Right lobe of liver (tissue), 4 donors: ENCODE measurements around the gene PPARGC1A.

Source experiments
- POLR2A ChIP-seq: fragments of 450-650 bp; IDR thresholded peaks from one replicate; pipeline ENCODE4 v1.6.1; 2017; ENCODE audit warnings: antibody characterized with exemption, mild to moderate bottlenecking
- TF ChIP-seq, protein P1 (sequence below), 4 donors: fragments of 200-600 bp in 3 of 4; fragments of 450-650 bp in 1 of 4; IDR thresholded peaks; one replicate each; pipeline versions ENCODE4 v1.5.1 to v1.8.0; 2016 to 2022; ENCODE audit warnings: antibody characterized with exemption in 4 of 4, mild to moderate bottlenecking in 2 of 4
- donor health status: DM: no; HTN: no; CAD: no.
- donor health status: DM: no; HTN: no; CAD: no.
- donor health status: DM: no; HTN: yes; CAD: no.

DNA sequence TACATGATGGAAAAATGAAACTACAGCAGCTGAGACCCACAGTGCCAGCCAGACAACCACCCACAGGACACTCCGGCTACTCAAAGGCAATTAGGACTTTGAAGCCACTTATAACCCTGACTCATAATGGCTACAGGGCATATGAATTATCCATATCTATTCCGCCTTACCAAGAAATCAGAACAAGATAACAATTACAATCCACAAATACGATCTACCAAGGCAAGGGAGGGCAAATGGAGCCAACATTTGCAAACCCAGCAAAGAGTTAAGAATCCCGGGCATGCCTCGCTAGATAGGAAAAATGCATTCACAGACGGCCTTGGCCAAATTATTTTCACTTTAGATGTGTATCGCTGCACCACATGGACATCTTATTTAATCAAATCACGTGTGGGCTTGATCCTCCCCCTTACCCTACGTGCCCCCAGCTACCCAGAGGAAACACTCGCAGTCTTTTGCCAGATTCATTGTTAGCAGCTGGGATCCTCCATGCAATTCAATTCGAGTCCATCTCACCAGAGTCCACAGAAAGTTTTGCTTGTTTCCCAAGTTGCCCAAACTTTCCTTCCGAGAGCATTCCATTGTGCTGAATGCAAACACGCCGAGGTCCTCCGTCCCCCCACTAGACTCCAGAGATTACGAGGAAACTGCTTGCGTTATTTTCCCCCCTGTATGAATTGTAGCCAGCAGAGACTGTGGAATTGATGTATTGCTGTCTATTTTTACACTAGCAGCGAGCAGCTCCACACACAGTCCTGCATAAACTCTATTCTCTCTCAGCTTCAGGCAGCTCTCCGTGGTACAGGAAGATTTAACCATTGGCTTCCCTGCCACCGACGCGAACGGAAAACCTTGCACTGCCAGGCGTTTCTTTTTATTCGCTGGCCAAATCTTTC, 1.2 kb downstream of the PPARGC1A start:
- TF ChIP-seq, protein P1, sequence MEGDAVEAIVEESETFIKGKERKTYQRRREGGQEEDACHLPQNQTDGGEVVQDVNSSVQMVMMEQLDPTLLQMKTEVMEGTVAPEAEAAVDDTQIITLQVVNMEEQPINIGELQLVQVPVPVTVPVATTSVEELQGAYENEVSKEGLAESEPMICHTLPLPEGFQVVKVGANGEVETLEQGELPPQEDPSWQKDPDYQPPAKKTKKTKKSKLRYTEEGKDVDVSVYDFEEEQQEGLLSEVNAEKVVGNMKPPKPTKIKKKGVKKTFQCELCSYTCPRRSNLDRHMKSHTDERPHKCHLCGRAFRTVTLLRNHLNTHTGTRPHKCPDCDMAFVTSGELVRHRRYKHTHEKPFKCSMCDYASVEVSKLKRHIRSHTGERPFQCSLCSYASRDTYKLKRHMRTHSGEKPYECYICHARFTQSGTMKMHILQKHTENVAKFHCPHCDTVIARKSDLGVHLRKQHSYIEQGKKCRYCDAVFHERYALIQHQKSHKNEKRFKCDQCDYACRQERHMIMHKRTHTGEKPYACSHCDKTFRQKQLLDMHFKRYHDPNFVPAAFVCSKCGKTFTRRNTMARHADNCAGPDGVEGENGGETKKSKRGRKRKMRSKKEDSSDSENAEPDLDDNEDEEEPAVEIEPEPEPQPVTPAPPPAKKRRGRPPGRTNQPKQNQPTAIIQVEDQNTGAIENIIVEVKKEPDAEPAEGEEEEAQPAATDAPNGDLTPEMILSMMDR (IDR thresholded peaks at IDR 0.05) = no peak
- TF ChIP-seq POLR2A = peak; percentile 62
